GM23338 (cell line): ENCODE measurements around the gene EFS. TPM values are rescaled to one million over a fixed set of nuclear protein-coding genes. Genes with fewer than 3 reads are reported as not detected.

Experiments used
- ATAC-seq: fragments of 200-7000 bp; cut with Tn5 transposase; 3 replicates; pipeline ENCODE4 v1.9.1; 2020
- DNase-seq: peaks from one replicate; pipeline ENCODE4 v3.0.0-alpha.2; 2015; ENCODE audit warnings: low spot score
- H2AFZ ChIP-seq: fragments of 200-600 bp; sonication (generic); 2 replicates; pipeline ENCODE4 v1.8.0; 2016; ENCODE audit warnings: antibody characterized with exemption, mild to moderate bottlenecking, moderate library complexity
- H3F3A ChIP-seq: fragments of 200-600 bp; sonication (generic); replicated peaks from 2 replicates; pipeline ENCODE4 v1.8.0; 2017; ENCODE audit warnings: antibody characterized with exemption, mixed run types, low read depth
- H3K27ac ChIP-seq: fragments of 200-600 bp; sonication (generic); 2 replicates; pipeline ENCODE4 v1.6.1; 2016; ENCODE audit warnings: low read depth
- H3K27me3 ChIP-seq: fragments of 200-600 bp; sonication (generic); 2 replicates; pipeline ENCODE4 v1.8.0; 2016; ENCODE audit warnings: mild to moderate bottlenecking, mixed run types, moderate library complexity; ENCODE audit not compliant: insufficient read depth
- H3K36me3 ChIP-seq: fragments of 200-600 bp; sonication (generic); 2 replicates; pipeline ENCODE4 v1.8.0; 2016; ENCODE audit warnings: mild to moderate bottlenecking; ENCODE audit not compliant: insufficient read depth
- H3K4me1 ChIP-seq: fragments of 200-600 bp; sonication (generic); 2 replicates; pipeline ENCODE4 v1.8.0; 2016; ENCODE audit warnings: mild to moderate bottlenecking, moderate library complexity; ENCODE audit not compliant: insufficient read depth
- H3K4me2 ChIP-seq: fragments of 200-600 bp; sonication (generic); 2 replicates; pipeline ENCODE4 v1.7.1; 2017; ENCODE audit warnings: mixed run types
- H3K4me3 ChIP-seq: fragments of 200-600 bp; sonication (generic); 2 replicates; pipeline ENCODE4 v1.6.1; 2016; ENCODE audit warnings: mixed run types
- H3K79me2 ChIP-seq: fragments of 200-600 bp; sonication (generic); replicated peaks from 2 replicates; pipeline ENCODE4 v1.8.0; 2017; ENCODE audit warnings: mild to moderate bottlenecking; ENCODE audit not compliant: insufficient read depth
- H3K9me2 ChIP-seq: fragments of 200-600 bp; sonication (generic); 2 replicates; pipeline ENCODE4 v1.8.0; 2017; ENCODE audit not compliant: insufficient read depth
- H4K20me1 ChIP-seq: fragments of 200-600 bp; sonication (generic); replicated peaks from 2 replicates; pipeline ENCODE4 v1.8.0; 2017; ENCODE audit warnings: mild to moderate bottlenecking; ENCODE audit not compliant: insufficient read depth
- H3K27ac Mint-ChIP-seq: 2 replicates; pipeline ENCODE4 v1.8.0; 2020; ENCODE audit warnings: inconsistent platforms, mild to moderate bottlenecking, moderate library complexity, mixed read lengths
- H3K27me3 Mint-ChIP-seq: 3 replicates; pipeline ENCODE4 v1.8.0; 2022; ENCODE audit warnings: low read depth, mild to moderate bottlenecking, moderate library complexity, mixed read lengths, inconsistent platforms; ENCODE audit not compliant: insufficient read depth, poor library complexity
- H3K36me3 Mint-ChIP-seq: 3 replicates; pipeline ENCODE4 v1.8.0; 2021; ENCODE audit warnings: low read depth, mild to moderate bottlenecking, inconsistent platforms, moderate library complexity, mixed read lengths
- H3K4me1 Mint-ChIP-seq: 3 replicates; pipeline ENCODE4 v1.8.0; 2020; ENCODE audit warnings: mild to moderate bottlenecking, inconsistent platforms, mixed read lengths
- H3K4me3 Mint-ChIP-seq: 3 replicates; pipeline ENCODE4 v1.8.0; 2021; ENCODE audit warnings: moderate library complexity, mild to moderate bottlenecking, inconsistent platforms, mixed read lengths
- H3K9me3 Mint-ChIP-seq: 3 replicates; pipeline ENCODE4 v1.8.0; 2020; ENCODE audit warnings: moderate library complexity, mild to moderate bottlenecking, inconsistent platforms, mixed read lengths
- CREB1 ChIP-seq: fragments of 250-450 bp; sonication (Bioruptor Pico); IDR thresholded peaks from 2 replicates; pipeline ENCODE4 v1.5.0; 2020; ENCODE audit warnings: low read depth, mild to moderate bottlenecking, moderate library complexity
- CTCF ChIP-seq, 2 experiments: fragments of 200-600 bp in 1 of 2; sonication (generic) in 1 of 2; conservative IDR thresholded peaks; 2 replicates each; pipeline versions ENCODE4 v1.5.1 to v1.6.1; 2016 to 2017; ENCODE audit warnings: antibody characterized with exemption in 2 of 2, low read depth in 2 of 2, mild to moderate bottlenecking in 2 of 2, moderate library complexity in 1 of 2
- EZH2 ChIP-seq: fragments of 200-600 bp; sonication (generic); IDR thresholded peaks from one replicate; pipeline ENCODE4 v1.8.0; 2017; ENCODE audit warnings: antibody characterized with exemption, mild to moderate bottlenecking, low read depth; ENCODE audit not compliant: unreplicated experiment
- EZH2phosphoT487 ChIP-seq: fragments of 200-600 bp; sonication (generic); IDR thresholded peaks from one replicate; pipeline ENCODE4 v1.8.1; 2018; ENCODE audit warnings: antibody characterized with exemption; ENCODE audit not compliant: unreplicated experiment
- POLR2AphosphoS5 ChIP-seq: IDR thresholded peaks from 2 replicates; pipeline ENCODE4 v1.6.1; 2016; ENCODE audit warnings: antibody characterized with exemption, low read depth
- REST ChIP-seq: IDR thresholded peaks from one replicate; pipeline ENCODE4 v1.6.1; 2018; ENCODE audit warnings: antibody characterized with exemption; ENCODE audit not compliant: unreplicated experiment
- STAT1 ChIP-seq: IDR thresholded peaks from one replicate; pipeline ENCODE4 v1.6.1; 2016; ENCODE audit warnings: antibody characterized with exemption; ENCODE audit not compliant: unreplicated experiment
- ZNF331 ChIP-seq: fragments of 250-450 bp; sonication (Bioruptor Pico); IDR thresholded peaks from 2 replicates; pipeline ENCODE4 v1.5.0; 2020; ENCODE audit warnings: low read depth, mild to moderate bottlenecking, moderate library complexity
- polyA plus RNA-seq: library from polyadenylated mRNA; unstranded; fragments of >200 nt; fragmentation: Nextera tagmentation; extraction: Ambion mirVana; gene quantifications from 2 replicates; pipeline ENCODE4 v1.2.1, GENCODE V29; 2016
- total RNA-seq: library from RNA; depleted of rRNA; stranded (reverse); fragments of >200 nt; shearing (Covaris generic); gene quantifications from 2 replicates; pipeline ENCODE4 v1.2.3, GENCODE V29; 2014
- TF ChIP-seq, protein P1 (sequence below): IDR thresholded peaks from 2 replicates; pipeline ENCODE4 v1.6.1; 2016; ENCODE audit warnings: antibody characterized with exemption
- TF ChIP-seq, protein P2 (sequence below): fragments of 250-450 bp; sonication (Bioruptor Pico); IDR thresholded peaks from 2 replicates; pipeline ENCODE4 v1.5.0; 2020; ENCODE audit warnings: mild to moderate bottlenecking, moderate library complexity

EFS gene
- total and polyA plus RNA-seq, 2 experiments from 2014 or later, result 5.1 to 18.9 TPM

GRCh38 chr14:23408307-23408630, 43.3 kb upstream of the EFS start:
- peaks cover 24% of the 10 kb centered on the region for H3K27me3 Mint-ChIP-seq
- Histone ChIP-seq H4K20me1 (no peaks in the 10 kb centered on the region), H3K4me2 (no peak overlapping the region), H3K27ac (no peak overlapping the region), H3K4me3 (no peak overlapping the region), H3K36me3 (no peaks in the 10 kb centered on the region), H3K27me3 (no peaks in the 10 kb centered on the region), H3F3A (no peaks in the 10 kb centered on the region), H2AFZ (no peak overlapping the region), H3K4me1 (no peaks in the 10 kb centered on the region), H3K79me2 (no peaks in the 10 kb centered on the region), H3K9me2 (no peaks in the 10 kb centered on the region)
- TF ChIP-seq EZH2phosphoT487 (no peak), CREB1 (no peak), ZNF331 (CRISPR knock-in tag) (no peak), CTCF (conservative IDR thresholded peaks at IDR 0.05; ENCODE audit: low read depth in 2 of 2) (no peak), REST (no peak), EZH2 (no peak), STAT1 (no peak), POLR2AphosphoS5 (no peak)
- TF ChIP-seq, protein P1, sequence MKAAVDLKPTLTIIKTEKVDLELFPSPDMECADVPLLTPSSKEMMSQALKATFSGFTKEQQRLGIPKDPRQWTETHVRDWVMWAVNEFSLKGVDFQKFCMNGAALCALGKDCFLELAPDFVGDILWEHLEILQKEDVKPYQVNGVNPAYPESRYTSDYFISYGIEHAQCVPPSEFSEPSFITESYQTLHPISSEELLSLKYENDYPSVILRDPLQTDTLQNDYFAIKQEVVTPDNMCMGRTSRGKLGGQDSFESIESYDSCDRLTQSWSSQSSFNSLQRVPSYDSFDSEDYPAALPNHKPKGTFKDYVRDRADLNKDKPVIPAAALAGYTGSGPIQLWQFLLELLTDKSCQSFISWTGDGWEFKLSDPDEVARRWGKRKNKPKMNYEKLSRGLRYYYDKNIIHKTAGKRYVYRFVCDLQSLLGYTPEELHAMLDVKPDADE, result no peak
- TF ChIP-seq, protein P2, sequence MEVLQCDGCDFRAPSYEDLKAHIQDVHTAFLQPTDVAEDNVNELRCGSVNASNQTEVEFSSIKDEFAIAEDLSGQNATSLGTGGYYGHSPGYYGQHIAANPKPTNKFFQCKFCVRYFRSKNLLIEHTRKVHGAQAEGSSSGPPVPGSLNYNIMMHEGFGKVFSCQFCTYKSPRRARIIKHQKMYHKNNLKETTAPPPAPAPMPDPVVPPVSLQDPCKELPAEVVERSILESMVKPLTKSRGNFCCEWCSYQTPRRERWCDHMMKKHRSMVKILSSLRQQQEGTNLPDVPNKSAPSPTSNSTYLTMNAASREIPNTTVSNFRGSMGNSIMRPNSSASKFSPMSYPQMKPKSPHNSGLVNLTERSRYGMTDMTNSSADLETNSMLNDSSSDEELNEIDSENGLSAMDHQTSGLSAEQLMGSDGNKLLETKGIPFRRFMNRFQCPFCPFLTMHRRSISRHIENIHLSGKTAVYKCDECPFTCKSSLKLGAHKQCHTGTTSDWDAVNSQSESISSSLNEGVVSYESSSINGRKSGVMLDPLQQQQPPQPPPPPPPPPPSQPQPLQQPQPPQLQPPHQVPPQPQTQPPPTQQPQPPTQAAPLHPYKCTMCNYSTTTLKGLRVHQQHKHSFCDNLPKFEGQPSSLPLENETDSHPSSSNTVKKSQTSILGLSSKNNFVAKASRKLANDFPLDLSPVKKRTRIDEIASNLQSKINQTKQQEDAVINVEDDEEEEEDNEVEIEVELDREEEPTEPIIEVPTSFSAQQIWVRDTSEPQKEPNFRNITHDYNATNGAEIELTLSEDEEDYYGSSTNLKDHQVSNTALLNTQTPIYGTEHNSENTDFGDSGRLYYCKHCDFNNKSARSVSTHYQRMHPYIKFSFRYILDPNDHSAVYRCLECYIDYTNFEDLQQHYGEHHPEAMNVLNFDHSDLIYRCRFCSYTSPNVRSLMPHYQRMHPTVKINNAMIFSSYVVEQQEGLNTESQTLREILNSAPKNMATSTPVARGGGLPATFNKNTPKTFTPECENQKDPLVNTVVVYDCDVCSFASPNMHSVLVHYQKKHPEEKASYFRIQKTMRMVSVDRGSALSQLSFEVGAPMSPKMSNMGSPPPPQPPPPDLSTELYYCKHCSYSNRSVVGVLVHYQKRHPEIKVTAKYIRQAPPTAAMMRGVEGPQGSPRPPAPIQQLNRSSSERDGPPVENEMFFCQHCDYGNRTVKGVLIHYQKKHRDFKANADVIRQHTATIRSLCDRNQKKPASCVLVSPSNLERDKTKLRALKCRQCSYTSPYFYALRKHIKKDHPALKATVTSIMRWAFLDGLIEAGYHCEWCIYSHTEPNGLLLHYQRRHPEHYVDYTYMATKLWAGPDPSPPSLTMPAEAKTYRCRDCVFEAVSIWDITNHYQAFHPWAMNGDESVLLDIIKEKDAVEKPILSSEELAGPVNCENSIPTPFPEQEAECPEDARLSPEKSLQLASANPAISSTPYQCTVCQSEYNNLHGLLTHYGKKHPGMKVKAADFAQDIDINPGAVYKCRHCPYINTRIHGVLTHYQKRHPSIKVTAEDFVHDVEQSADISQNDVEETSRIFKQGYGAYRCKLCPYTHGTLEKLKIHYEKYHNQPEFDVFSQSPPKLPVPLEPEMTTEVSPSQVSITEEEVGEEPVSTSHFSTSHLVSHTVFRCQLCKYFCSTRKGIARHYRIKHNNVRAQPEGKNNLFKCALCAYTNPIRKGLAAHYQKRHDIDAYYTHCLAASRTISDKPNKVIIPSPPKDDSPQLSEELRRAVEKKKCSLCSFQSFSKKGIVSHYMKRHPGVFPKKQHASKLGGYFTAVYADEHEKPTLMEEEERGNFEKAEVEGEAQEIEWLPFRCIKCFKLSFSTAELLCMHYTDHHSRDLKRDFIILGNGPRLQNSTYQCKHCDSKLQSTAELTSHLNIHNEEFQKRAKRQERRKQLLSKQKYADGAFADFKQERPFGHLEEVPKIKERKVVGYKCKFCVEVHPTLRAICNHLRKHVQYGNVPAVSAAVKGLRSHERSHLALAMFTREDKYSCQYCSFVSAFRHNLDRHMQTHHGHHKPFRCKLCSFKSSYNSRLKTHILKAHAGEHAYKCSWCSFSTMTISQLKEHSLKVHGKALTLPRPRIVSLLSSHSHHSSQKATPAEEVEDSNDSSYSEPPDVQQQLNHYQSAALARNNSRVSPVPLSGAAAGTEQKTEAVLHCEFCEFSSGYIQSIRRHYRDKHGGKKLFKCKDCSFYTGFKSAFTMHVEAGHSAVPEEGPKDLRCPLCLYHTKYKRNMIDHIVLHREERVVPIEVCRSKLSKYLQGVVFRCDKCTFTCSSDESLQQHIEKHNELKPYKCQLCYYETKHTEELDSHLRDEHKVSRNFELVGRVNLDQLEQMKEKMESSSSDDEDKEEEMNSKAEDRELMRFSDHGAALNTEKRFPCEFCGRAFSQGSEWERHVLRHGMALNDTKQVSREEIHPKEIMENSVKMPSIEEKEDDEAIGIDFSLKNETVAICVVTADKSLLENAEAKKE (CRISPR knock-in tag), result no peak
- no peak; the same call in 2 of the 3 replicates for ATAC-seq
- H3K4me3 Mint-ChIP-seq, result no peak overlapping the region
- peaks cover 3% of the 10 kb centered on the region; the same call in 2 of the 3 replicates for H3K4me1 Mint-ChIP-seq
- no peak overlapping the region for H3K27ac Mint-ChIP-seq
- no peak for DNase-seq
- no peaks in the 10 kb centered on the region; the same call in 2 of the 3 replicates for H3K36me3 Mint-ChIP-seq
- H3K9me3 Mint-ChIP-seq, result no peaks in the 10 kb centered on the region; the same call in 2 of the 3 replicates
